Right atrium auricular region (tissue), 2 donors: ENCODE measurements around the gene FAM83B. TPM values are rescaled to one million over a fixed set of nuclear protein-coding genes. Genes with fewer than 3 reads are reported as not detected.

ENCODE experiments used
- DNase-seq: peaks from one replicate; pipeline ENCODE4 v3.0.0-alpha.2; 2019; ENCODE audit warnings: low spot score
- H3K27ac ChIP-seq, 2 donors: fragments of 200-600 bp; sonication (generic); 1 replicate in 1 of 2; 2 replicates in 1 of 2; pipeline ENCODE4 v1.5.1; 2016 to 2019
- H3K27me3 ChIP-seq, 2 donors: fragments of 200-600 bp; sonication (generic); one replicate each; pipeline versions ENCODE4 v1.5.1 to v1.6.0; 2017 to 2019
- H3K36me3 ChIP-seq: fragments of 200-600 bp; sonication (generic); one replicate; pipeline ENCODE4 v1.5.1; 2016
- H3K4me1 ChIP-seq, 2 donors: fragments of 200-600 bp; sonication (generic); one replicate each; pipeline versions ENCODE4 v1.5.1 to v1.6.0; 2017 to 2019
- H3K4me3 ChIP-seq, 2 donors: fragments of 200-600 bp; sonication (generic); 1 replicate in 1 of 2; 2 replicates in 1 of 2; pipeline ENCODE4 v1.5.1; 2017 to 2019; ENCODE audit warnings: mild to moderate bottlenecking in 1 of 2, moderate library complexity in 1 of 2
- H3K9me3 ChIP-seq, 2 donors: fragments of 200-600 bp; sonication (generic); one replicate each; pipeline ENCODE4 v1.5.1; 2019
- total RNA-seq, 2 donors: library from RNA; depleted of rRNA; stranded (reverse); fragments of >200 nt; gene quantifications; one replicate each; pipeline ENCODE4 v1.1.0, GENCODE V29; 2016
- TF ChIP-seq, protein P1 (sequence below), 2 donors: fragments of 200-600 bp; sonication (generic); IDR thresholded peaks; one replicate each; pipeline ENCODE4 v1.5.1; 2019; ENCODE audit warnings: antibody characterized with exemption in 2 of 2

Gene FAM83B
- total RNA-seq, 2 donors from 2014 or later, result 8.9 to 19.6 TPM

DNA sequence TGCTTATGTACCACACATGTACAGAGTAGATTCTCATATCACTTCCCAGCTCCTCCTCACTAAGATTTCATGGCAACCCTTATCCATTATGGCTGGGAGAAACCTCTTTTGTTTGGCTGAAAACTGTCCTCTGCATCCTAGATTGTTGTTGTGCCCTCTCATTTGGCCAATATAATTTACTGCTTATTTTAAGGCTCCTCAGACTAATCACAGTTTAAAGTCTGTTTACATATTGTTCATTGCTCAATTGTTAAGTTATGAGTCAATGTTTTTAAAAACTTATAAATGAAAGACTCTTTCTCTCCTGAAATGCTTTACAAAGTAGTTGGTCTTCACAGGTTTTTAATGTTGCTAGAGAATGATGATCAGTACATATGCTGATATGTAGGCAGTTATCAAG lies 57.3 kb downstream of the FAM83B start:
- Histone ChIP-seq H3K27me3 (no peaks in the 10 kb centered on the region), H3K4me3 (no peak overlapping the region), H3K27ac (no peak overlapping the region), H3K4me1 (no peaks in the 10 kb centered on the region), H3K9me3 (no peaks in the 10 kb centered on the region), H3K36me3 (no peaks in the 10 kb centered on the region)
- no peak for DNase-seq
- TF ChIP-seq, protein P1, sequence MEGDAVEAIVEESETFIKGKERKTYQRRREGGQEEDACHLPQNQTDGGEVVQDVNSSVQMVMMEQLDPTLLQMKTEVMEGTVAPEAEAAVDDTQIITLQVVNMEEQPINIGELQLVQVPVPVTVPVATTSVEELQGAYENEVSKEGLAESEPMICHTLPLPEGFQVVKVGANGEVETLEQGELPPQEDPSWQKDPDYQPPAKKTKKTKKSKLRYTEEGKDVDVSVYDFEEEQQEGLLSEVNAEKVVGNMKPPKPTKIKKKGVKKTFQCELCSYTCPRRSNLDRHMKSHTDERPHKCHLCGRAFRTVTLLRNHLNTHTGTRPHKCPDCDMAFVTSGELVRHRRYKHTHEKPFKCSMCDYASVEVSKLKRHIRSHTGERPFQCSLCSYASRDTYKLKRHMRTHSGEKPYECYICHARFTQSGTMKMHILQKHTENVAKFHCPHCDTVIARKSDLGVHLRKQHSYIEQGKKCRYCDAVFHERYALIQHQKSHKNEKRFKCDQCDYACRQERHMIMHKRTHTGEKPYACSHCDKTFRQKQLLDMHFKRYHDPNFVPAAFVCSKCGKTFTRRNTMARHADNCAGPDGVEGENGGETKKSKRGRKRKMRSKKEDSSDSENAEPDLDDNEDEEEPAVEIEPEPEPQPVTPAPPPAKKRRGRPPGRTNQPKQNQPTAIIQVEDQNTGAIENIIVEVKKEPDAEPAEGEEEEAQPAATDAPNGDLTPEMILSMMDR (IDR thresholded peaks at IDR 0.05), result no peak

DNA sequence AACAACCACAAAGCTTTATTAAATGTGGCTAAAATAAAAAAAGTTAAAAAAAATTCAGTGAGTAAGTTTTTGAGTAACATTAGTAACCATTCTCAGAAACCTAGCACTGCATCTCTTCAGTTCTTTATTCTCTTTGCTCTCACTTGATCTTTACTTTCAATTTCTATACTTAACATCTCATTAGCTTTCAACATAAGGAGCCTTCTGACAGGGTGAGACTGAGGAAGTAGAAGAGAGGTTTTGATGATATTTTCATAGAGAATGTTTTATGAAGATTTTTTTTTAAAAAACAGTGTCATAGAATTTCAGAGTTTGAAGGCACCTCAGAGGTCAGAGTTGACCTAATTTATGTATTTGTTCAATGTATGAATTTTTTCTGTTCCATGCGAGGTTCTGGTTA lies 60.8 kb downstream of the FAM83B start:
- TF ChIP-seq, protein P1 (IDR thresholded peaks at IDR 0.05), result no peak
- H3K9me3 ChIP-seq, result no peaks in the 10 kb centered on the region
- H3K27ac ChIP-seq, result no peak overlapping the region
- H3K27me3 ChIP-seq, result no peaks in the 10 kb centered on the region
- H3K4me3 ChIP-seq, result no peak overlapping the region
- H3K36me3 ChIP-seq, result no peaks in the 10 kb centered on the region
- no peaks in the 10 kb centered on the region for H3K4me1 ChIP-seq
- DNase-seq, result no peak

DNA sequence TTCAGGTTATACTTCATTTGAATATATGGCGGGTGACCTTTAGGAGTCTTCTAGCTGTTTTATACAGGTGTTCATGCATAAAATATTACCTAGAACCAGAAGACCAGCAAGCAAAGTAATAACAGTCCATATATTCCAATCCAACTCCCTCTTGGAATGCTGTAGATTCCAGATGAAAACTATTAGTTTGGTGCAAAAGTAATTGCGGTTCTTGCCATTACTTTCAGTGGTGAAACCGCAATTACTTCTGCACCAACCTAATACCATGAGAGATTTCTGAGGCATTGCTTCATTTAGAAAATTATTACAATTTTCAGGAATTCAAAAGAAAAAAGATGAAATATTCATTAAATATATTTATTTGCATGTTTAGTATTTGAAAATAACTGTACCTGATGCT lies 62.6 kb downstream of the FAM83B start:
- Histone ChIP-seq H3K9me3 (no peaks in the 10 kb centered on the region), H3K27me3 (no peaks in the 10 kb centered on the region), H3K4me3 (no peak overlapping the region), H3K27ac (no peak overlapping the region), H3K36me3 (no peaks in the 10 kb centered on the region), H3K4me1 (no peaks in the 10 kb centered on the region)
- TF ChIP-seq, protein P1 (IDR thresholded peaks at IDR 0.05), result no peak
- DNase-seq, result no peak

DNA sequence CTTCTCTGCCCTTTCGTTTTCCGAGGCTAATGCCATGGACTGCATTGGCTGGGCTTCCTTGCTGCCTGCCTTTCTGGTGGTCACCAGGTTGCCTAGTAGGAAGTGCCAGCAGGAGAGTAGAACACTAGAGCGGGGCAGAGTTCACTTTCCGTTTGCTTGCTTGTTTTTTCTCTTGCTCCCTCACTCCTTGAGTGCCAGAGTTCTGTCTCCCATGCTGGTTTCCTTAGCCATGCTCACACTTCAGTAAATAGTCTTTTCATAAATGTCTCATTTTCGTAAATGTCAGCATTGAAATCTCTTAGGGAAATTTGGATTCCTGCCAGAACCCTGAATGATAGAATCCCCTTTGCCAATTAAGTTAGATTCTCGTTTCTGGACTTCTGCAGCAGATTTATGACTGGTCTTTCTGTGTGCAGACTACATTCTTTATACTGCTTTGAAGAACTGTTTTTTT lies 63.9 kb downstream of the FAM83B start:
- no peaks in the 10 kb centered on the region for H3K36me3 ChIP-seq
- TF ChIP-seq, protein P1 (IDR thresholded peaks at IDR 0.05), result no peak
- H3K27ac ChIP-seq, result no peak overlapping the region
- H3K27me3 ChIP-seq, result no peaks in the 10 kb centered on the region
- no peak overlapping the region for H3K4me3 ChIP-seq
- no peak for DNase-seq
- no peaks in the 10 kb centered on the region for H3K9me3 ChIP-seq
- no peaks in the 10 kb centered on the region for H3K4me1 ChIP-seq

DNA sequence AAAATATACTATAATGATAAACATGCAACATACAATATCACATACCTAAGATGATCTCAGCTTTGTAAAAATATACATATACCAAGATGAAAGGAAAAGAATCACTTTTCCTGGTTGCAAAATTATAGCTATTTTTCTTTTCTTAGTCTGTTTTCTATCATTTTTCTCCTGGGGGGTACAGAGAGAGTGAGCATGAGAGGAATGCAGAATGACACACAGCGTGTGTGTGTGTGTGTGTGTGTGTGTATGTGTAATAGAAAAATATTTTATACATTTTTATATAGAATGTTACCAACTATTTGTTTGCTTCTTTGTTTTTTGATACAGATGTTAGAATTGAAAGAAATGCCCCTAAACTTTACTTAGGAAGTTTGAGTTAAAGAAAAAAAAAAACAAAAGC lies 64.3 kb downstream of the FAM83B start:
- TF ChIP-seq, protein P1 (IDR thresholded peaks at IDR 0.05), result no peak
- Histone ChIP-seq H3K4me3 (no peak overlapping the region), H3K9me3 (no peaks in the 10 kb centered on the region)

DNA sequence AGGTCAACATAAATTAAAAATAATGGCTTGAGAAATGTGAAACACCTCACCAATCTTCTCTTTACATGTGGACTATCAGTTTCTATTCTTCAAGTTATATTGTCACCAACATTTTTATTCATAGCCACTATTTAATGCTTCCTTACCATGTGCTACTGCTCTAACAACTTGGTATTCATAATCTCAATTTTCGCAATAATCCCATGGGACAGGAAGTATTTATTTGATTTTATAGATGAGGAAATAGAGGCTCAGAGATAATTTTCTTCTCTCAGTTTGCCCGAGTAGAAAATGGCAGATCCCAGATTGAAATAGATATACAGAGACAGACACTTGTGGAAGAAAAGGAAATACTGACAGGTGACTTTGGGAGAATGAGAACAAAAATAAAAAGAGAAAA lies 66.6 kb downstream of the FAM83B start:
- DNase-seq, result no peak

More for the DNA sequence above, 64.3 kb downstream of the FAM83B start:
- no peaks in the 10 kb centered on the region for H3K36me3 ChIP-seq
- H3K27ac ChIP-seq, result no peak overlapping the region
- H3K27me3 ChIP-seq, result no peaks in the 10 kb centered on the region
- DNase-seq, result no peak
- H3K4me1 ChIP-seq, result no peaks in the 10 kb centered on the region

More for the DNA sequence above, 66.6 kb downstream of the FAM83B start:
- no peaks in the 10 kb centered on the region for H3K9me3 ChIP-seq
- H3K27me3 ChIP-seq, result no peaks in the 10 kb centered on the region
- no peaks in the 10 kb centered on the region for H3K36me3 ChIP-seq
- no peaks in the 10 kb centered on the region for H3K4me1 ChIP-seq
- TF ChIP-seq, protein P1 (IDR thresholded peaks at IDR 0.05), result no peak
- H3K4me3 ChIP-seq, result no peak overlapping the region
- no peak overlapping the region for H3K27ac ChIP-seq
